ENCODE data around the gene ERBB2.
"Not testable (repeated sequence)": the region's sequence is repeated elsewhere in the genome, so short reads cannot be mapped to it uniquely, and the experiment has no call there.

Gene ERBB2

DNA sequence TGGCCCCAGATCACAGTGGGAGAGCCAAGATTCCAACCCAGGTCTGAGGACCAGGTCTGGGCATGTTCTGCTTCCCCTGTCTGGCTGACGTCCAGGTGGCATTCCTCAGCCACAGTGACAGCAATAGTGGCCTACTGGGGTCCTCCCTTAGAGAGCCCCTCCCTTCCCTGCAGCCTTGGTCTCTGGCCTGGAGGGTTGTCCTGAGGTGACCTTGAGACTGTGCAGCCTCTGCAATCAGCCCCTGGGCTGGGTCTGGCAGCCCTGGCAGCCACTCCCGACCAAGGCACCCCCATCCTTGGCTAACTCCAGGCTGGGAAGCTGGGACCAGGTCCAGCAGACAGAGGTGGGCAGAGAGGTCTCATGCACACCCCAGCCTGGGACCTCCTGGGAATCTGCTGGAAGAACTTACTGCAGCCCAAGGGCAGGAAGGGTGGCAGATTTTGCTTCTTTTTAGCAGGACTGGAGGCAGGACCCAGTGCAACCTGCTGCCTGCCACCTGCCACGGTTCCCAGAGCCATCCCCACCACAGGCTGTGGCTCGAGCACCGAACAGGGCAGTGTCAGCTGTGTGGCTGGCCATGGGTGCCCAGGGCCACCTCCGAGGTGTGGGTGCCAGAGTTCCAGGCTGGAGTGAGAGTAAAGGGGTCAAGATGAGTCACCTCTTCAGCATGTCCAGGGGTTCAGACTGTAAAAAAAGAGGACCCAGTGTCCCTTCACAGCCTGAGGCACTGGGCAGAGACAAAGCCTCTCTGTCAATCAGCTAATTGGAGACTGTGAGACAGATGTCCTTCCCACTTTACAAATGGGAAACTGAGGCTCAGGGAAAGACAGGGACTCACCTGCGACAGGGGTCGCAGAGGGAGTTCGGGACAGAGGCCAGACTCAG is 50.5 kb downstream of the ERBB2 start:
- no peak for DNase-seq

DNA sequence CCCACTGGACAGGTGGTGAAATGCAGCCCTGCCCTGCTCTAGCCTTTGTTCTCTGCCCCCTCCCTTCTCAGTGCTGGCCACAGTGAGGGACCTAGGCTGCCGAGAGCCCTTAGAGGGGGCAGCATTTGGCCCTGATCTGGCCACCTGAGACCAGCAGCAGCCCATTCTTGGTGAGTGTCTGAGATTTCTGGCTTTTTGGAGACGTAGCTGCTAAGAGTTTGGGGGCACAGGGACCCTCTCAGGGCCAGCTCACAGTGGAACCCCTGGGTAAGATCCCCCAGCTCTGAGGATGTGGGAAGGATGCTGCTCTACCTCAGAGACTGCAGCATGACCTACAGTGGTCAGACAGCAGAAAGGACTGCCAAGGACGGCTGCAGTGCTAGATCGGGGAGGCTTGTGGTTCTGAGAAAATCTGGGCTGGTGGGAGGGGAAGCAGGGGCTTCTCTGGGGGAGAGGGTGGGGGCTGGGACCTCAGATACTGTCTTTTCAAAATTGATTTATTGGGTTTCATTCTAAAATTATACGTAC is 51.2 kb downstream of the ERBB2 start:
- no peak for DNase-seq

DNA sequence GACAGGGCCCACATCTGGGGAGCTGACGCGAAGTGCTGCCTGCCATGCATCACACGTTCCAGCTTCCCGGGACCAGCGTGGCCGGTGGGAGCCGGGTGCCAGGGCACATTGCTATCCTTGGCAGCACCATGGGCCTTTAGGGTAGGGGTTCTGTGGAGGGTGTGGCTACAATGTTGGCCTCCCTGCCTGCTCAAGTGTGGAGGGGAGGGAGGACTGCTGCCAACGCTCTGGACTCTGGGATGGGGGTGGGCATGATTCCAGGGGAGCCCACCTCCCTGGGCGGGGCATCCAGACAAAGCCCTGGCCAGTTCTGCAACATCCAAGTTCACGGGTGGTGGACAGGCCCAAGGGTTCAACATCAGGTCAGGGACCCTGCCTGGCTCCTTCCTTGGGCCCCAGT is 51.8 kb downstream of the ERBB2 start:
- no peak for DNase-seq

DNA sequence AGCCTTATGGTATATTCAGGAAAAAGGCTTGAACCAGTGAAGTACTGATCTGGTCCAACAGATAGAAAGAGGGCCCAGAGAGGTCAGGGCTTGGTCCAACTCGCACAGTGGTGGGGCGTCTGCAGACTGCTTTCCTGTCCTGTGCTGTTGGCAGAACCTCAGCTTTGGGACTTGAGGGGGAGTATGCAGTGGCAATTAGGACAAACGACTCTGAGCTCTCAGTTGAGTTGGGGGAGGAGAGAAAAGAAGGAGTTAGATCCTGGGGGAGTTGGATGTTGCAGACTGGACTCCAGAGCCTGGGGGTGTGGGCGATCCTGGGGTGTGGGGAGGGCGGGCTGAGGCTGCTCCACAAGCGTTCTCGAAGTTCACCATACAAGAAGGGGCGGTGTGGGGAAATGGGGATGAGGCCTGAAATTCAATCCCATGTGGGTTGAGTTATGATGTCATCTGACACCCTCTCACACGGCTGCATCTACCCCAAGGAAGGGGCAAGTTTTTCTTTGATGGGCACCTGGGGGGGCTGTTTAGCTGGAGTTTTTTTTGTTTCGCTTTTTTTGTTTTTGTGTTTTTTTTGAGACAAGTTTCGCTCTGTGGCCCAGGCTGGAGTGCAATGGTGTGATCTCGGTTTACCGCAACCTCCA is 52.5 kb downstream of the ERBB2 start:
- no peak for DNase-seq

DNA sequence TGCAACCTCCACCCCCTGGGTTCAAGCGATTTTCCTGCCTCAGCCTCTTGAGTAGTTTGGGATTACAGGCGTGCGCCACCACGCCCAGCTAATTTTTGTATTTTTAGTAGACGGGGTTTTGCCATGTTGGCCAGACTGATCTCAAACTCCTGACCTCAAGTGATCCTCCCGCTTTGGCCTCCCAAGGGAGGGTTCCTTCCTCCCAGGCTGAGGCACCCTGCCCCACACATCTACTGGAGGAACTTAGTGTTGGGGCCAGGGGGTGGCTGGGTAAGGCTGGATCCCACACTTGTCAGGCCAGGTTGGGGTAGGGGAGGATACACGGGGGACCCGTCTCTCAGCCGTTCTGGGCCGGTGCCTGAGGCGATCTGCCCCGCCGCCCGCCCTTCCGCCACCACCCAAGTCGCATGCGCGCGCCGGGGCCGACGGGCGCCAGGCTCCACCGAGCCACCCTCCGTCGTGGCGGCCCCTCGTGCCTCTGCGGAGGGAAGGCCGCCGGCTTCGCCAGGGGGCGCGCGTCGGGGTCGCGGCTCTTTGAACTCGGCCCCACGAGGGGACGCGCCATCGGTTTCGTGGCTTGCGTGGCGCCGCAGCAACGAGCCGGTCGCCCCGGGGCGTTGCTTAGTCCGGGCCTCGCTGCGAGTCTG is 53.8 kb downstream of the ERBB2 start:
- DNase-seq = no peak

DNA sequence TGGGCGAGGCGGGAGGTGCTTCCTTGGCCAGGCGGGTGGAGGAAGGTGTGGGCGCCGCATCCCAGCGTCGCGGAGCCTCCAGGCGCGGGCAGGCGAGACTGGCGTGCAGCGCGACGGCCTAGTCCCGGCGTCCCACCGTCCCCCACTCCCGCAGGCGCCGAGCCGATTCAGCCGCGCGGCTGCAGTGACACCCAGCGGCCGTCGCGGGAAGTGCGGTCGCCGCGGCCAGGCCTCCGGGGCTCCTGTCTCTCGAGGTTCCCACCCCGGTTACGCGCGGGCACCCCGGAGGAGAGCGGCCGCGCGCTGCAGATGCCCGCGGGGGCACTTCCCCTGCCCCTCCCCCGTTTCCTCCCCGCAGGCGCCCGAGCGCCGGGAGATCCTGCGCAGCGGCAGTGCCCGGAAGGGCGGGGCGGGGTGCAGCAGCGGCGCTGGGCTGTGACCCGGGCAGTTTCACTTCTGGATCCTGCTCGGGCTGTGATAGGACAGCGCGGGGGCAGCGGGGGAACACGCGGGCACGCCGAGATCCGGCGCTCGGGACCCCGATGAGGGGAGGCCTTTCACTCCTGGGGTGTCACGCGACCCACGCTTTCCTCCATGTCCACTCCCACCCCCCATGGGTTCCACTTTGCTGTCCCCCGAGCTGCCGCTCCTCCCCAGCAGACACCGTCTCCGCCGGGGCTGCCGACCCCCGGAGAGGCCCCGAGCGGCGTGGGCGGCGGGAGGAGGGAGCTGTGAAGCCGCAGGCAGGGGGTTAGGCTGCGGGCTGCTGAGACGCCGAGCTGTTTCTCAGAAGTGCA is 54.5 kb downstream of the ERBB2 start:
- DNase-seq = peak; percentile 68

DNA sequence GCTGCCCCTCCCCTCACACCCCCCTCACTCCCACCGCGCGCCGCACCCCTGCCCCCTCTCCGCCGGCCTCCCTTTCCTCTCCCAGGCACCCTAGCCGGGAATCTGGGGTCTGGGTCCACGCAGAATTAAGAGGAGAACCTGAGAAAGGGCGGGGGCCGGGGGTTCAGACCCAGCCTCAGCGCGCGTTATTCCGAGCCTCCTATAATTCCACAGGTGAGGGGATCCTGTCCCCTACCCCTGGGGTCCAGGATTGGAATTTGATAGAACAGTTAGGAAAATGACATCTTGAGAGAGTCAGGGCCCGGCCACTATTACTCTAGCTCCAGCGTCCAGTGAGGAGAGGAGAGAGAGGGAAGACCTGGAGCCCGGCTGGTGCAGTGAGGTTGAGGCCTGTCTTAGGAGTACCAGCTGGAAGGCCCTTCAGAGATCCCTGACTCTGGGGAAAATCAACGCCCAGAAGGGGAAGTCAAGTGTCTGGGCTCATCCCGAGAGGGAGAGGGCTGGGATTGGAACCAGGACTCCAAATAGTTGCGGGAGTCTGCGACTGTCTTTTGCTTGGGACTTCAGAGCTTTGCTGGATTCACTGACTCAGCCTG is 55.2 kb downstream of the ERBB2 start:
- no peak for DNase-seq

DNA sequence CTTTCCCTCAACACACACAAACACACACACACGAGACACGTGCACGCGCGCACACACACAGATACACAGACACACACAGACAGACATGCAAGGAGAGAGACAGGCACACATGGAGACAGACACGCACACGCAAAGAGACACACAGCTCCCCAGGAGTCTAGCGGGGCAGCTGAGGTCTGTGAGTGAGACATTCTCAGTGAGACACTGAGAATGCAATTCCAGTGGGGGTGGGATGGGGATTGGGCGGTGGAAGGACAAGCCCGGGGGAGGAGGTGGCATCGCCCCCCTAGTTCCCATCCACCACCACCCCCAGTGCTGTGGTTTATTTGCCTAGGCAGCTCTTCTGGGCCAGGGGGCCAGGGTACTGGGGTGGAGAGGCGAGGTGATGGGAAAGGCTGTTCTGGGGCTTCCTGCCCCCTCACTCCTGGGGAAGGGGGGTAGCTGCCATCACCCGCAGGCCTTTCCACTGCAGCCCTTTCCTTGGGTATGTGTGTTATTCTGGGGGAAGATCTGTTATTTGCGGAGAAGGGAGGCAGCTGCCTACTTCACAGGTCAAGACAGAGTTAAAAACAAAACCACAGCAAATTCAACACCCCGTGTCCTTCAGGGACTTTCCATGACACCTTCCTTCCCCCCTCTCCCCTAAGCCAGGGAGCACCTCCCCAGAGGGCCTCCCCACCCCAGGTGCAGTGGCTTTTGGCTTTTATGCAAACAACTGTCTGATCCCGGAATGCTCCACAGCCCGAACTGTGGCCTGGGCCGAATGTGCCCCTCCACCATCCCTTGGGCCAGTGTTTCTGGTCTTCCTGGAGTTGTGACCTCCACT is 55.9 kb downstream of the ERBB2 start:
- no peak for DNase-seq

DNA sequence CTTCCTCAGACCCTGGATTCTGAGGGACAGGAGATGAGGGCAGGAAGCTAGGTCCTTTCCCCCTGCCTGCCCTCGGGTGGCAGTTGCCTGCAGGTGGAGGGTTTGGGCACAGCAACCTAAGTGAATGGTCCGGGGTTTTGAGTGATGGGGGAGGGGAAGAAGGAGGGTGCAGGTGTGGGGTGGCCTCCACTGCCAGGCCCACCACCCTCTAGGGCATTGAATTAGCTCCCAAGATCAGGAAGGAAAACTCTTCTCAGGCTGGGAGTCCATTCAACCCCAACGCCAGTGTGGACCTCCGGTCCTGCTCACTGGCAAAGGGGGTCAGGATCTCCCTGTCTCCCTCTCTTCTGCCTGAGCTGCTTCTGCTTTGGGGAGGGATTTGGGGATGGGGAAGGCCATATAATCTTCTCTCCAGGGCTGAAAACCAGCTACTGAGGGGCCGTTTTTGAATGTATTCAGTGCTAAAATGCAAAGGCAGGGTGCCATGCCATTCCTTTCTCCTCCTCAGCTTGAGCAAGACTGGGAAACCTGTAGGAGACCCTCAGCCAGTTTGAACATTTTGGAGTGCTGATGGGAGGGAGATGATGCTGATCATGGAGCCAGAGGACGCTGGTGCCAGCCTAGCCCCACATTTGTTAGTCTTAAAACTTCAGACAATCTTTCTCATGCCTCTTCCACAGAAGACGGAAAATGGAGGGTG is 56.7 kb downstream of the ERBB2 start:
- no peak for DNase-seq

DNA sequence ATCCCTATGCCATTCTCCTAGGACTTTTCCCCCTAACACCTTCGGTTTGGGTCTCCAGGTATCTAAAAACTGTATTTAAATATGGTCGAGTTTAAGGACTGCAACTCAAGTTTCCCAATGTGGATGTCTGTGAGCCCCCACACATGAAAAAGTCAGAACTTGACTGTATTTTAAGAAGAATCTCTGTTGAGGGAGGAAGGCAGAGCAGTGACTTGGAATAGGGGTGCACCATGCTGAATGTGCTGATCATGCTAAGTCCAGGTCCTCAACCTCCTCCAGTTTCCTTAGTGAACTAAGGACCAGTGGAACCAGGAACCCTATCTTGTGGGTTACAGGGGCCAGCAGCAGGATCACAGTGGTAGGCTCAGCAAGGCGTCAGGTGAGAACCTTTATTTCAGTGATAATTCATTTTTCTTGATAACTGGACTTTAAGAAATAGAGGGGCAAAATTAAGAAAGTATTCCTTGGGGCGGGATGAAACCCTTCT is 57.4 kb downstream of the ERBB2 start:
- DNase-seq = no peak

DNA sequence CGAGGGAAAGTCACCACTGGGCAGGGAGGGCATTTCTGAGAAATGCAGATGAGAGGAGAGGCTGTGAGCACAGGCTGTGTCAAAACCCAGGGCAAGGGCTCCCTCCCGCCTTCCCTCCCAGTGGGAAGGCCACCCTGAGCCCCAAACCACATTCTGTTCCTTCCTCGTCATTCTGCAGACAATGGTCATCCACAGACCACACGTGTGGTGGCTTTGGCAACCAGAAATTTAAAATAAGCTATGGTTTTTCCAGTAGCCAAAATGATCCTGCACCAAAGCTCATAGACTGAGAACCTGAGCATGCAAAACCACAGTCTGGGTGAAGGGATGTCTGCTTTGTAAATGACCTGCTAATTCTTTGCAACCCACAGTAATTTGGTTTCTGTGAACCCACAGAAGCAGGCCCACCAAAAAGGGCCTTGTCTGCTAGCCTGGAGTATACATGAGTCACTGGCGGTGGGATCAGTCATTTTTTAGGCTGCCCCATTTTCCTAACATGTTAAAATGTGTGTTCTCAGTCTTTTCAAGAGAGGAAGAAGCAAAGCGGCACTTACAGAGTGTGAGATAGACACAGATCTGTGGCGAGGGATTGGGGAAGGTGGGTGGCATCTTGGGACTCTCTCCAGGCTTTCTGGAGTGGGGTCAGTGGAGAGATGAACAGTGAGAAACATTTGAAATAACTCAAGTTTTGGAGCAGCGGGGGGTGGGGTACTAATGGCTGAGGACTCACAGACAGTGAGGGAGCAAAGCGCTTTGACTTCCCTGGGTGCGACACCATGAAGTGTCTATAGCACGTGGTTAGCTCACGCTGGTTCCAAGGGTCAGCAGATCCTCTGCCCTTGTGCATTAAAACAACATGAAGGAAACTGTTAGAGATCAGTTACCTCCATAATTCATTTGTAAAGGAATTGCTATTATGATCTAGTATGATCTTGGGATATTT is 58.3 kb downstream of the ERBB2 start:
- DNase-seq = no peak

DNA sequence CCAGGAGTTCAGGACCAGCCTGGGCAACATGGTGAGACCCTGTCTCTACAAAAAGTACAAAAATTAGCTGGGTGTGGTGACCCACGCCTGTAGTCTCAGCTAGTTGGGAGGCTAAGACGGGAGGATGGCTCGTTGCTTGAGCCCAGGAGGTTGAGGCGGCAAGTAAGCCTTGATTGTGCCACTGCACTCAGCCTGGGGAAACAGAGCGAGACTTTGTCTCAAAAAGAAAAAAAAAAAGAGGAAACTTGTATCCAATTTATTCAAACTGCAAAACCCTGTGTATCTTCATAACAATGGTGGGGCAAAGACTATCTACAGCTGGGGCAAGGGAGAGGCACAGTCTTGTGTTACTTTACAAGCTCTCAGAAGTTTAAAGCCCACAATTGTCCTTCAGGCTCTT is 59.3 kb downstream of the ERBB2 start:
- DNase-seq = no peak

DNA sequence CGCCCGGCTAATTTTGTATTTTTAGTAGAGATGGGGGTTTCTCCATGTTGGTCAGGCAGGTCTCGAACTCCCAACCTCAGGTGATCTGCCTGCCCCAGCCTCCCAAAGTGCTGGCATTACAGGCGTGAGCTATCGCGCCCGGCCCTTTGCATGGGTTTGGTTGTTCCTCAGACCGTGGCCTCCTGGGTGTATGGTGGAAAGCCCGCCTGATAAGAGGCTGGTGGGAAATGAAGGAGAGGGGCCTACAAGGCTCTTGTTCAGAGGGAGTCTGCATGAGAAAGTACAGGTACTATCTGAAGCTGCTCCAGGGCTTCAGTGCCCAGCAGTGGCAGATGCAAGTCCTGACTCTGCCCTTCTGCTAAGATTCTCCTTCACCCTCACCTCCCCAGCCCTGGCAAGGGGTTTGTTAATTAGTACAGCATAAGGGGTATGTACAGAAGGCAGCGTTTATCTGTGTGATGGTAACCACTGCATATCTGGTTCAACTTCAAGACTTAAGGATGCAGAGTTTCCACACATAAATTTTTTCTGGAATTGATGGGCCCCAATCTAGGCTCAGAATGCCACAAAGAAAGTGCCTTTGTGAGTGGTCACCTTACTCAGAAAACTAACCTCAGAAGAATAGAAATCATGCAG is 62.1 kb downstream of the ERBB2 start:
- no peak for DNase-seq

DNA sequence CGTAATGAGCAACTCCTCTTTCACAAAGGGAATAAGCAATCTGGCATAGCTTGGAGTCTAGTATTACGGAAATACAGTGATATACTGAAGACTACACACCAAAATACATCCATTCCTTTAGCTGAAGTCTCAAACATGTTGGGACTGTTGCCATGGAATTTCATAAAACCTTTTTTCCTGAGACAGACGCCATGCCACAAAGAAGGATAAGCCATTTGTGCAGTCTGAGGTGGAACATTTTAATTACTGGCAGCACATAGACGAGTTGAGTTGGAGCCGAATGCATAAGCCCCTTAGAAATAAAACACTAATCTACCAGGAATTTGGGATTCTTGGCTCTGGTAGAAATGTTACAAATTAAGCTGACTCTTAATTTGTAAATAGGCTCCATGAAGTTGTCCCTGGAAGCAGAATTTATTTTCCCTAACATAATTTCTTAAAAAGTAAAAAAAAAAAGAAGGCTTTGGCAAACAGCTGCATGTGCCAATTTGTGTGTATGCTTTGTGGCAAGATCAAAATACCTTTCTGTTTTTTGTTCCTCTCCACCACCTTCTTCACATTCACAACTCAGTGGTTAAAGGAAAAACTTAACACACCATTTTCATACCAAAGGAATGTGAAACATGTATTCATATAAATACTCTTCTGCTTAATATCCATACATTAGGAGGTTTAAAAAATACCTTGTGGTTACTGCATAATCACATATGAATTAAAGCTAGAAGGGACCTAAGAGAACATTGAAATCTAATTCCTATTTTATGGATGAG is 63.4 kb downstream of the ERBB2 start:
- DNase-seq = no peak

DNA sequence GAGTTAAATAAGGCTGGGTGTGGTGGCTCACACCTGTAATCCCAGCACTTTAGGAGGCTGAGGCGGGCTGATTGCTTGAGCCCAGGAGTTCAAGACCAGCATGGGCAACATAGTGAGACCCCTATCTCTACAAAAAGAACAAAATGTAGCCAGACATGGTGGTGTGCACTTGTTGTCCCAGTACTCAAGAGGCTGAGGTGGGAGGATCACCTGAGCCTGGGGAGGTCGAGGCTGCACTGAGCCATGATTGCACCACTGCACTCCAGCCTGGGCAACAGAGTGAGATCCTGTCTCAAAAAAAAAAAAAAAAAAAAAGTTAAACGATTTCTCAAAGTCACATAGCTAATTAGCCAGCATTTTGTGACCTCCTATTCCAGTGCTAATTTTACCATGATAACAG is 64.3 kb downstream of the ERBB2 start:
- DNase-seq = not testable (repeated sequence)

DNA sequence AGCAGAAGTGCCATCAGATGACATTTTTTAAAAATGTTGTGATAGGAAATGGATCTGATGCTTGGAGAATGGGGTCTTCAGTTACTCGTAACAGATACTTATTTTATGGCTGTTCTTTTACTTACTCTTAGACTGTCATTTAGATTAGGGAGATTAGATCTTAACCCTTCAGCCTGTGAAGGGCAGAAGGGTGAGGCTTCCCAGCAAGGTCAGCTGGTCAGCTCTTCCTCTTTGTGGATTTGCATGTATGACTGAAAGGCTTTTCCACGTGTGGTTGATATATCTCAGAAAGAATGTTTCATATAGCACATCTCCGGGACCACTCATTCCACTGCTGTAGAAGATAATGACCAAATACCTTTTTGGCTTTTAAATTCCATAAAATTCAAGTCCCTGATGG is 65.3 kb downstream of the ERBB2 start:
- no peak for DNase-seq

DNA sequence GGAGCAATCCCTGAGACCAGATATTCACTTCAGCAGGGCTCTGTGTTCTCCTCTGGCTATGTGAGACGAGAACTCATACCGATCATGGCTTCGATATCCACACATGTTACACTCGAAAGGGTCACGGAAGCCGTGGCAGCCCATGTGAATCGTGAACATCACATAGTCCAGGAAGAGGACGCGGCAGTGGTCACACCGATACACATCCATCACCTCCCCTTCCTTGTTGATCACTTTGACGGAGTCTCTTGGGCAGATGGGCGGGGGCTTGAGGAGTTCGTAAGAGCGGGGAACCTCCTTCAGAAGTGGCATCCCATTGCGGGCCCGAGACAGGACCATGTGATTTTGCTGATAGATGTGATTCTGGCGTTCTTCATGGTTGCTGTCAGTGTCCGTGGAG is 65.9 kb downstream of the ERBB2 start:
- no peak for DNase-seq

DNA sequence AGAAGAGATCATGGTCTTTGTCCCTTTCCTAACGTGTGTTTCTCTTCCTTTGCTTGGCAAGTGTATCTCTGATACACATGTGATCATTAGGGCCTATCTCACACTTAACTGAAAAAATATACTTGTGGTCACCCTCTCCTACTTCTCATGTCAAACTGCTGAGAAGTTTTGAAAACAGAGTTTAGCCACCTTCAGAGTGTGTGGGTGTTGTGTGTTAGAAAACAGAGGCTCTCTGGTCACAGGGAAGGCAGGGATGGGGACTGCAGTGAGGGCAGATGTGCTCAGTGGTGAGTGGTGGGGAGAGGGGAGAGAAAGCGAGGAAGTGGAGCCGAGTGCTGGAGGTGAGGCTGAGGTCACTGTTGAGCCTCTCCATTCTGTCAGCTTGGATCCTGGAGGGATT is 67.3 kb downstream of the ERBB2 start:
- no peak for DNase-seq
